ENCODE measurements around the gene TOMM6. TPM values are rescaled to one million over a fixed set of nuclear protein-coding genes. Genes with fewer than 3 reads are reported as not detected.

TOMM6 gene
- total RNA-seq, 1 experiment from 2014 or later = 202 TPM

GRCh38 chr6:41769376-41769775 lies 18.1 kb upstream of the TOMM6 start:
- no peak overlapping the region for H3K27ac Mint-ChIP-seq (ENCODE audit: low read depth, unreplicated experiment)
- CTCF ChIA-PET = interaction anchor here (0.6 to 1.3 kb wide), 5 partner anchors 18 to 167 kb away, joined by 3 to 5 read pairs (median 4); partner anchors contain the start of gene TOMM6
- no peak overlapping the region for H3K4me3 Mint-ChIP-seq (ENCODE audit: unreplicated experiment)
- peaks cover 13% of the 10 kb centered on the region for H3K4me1 Mint-ChIP-seq (ENCODE audit: insufficient read depth, unreplicated experiment)
- TF ChIP-seq CTCF (IDR thresholded peaks at IDR 0.05; ENCODE audit: unreplicated experiment) = no peak
- POLR2A ChIA-PET = interaction anchor here (1.2 to 1.4 kb wide), 2 partner anchors 18 to 46 kb away, joined by 4 to 5 read pairs; partner anchors contain the start of gene TOMM6
- intact Hi-C loops (cut with micrococcal nuclease) = no loop called here
- no TSS peak for BruUV-seq (replicated peaks)
- H3K36me3 Mint-ChIP-seq (ENCODE audit: insufficient read depth, unreplicated experiment) = peaks cover 21% of the 10 kb centered on the region
- no peak for DNase-seq (ENCODE audit: unreplicated experiment)
- H3K9me3 Mint-ChIP-seq (ENCODE audit: unreplicated experiment) = no peaks in the 10 kb centered on the region
- H3K27me3 Mint-ChIP-seq (ENCODE audit: insufficient read depth, unreplicated experiment) = no peaks in the 10 kb centered on the region

GRCh38 chr6:41770381-41771057 lies 17.0 kb upstream of the TOMM6 start:
- no peaks in the 10 kb centered on the region for H3K27me3 Mint-ChIP-seq (ENCODE audit: insufficient read depth, unreplicated experiment)
- DNase-seq (ENCODE audit: unreplicated experiment) = no peak
- no TSS peak for BruUV-seq (replicated peaks)
- H3K36me3 Mint-ChIP-seq (ENCODE audit: insufficient read depth, unreplicated experiment) = peaks cover 24% of the 10 kb centered on the region
- no peaks in the 10 kb centered on the region for H3K9me3 Mint-ChIP-seq (ENCODE audit: unreplicated experiment)
- no peak for TF ChIP-seq CTCF (IDR thresholded peaks at IDR 0.05; ENCODE audit: unreplicated experiment)
- H3K27ac Mint-ChIP-seq (ENCODE audit: low read depth, unreplicated experiment) = no peak overlapping the region
- H3K4me3 Mint-ChIP-seq (ENCODE audit: unreplicated experiment) = no peak overlapping the region
- intact Hi-C loops (cut with micrococcal nuclease) = no loop called here
- peaks cover 13% of the 10 kb centered on the region for H3K4me1 Mint-ChIP-seq (ENCODE audit: insufficient read depth, unreplicated experiment)
- ChIA-PET CTCF (interaction anchor here (0.5 kb wide), 1 partner anchor 167 kb away, joined by 5 read pairs; no protein-coding TSS in a partner anchor), POLR2A (interaction anchor here (1.2 kb wide), 1 partner anchor 17 kb away, joined by 4 read pairs; the partner anchor contains the start of gene TOMM6)

- Mint-ChIP-seq H3K4me3 (ENCODE audit: unreplicated experiment) (no peak overlapping the region), H3K36me3 (ENCODE audit: insufficient read depth, unreplicated experiment) (peaks cover 25% of the 10 kb centered on the region), H3K27ac (ENCODE audit: low read depth, unreplicated experiment) (no peak overlapping the region), H3K4me1 (ENCODE audit: insufficient read depth, unreplicated experiment) (peaks cover 8% of the 10 kb centered on the region), H3K27me3 (ENCODE audit: insufficient read depth, unreplicated experiment) (no peaks in the 10 kb centered on the region), H3K9me3 (ENCODE audit: unreplicated experiment) (no peaks in the 10 kb centered on the region)
- ChIA-PET POLR2A (no interaction called here), CTCF (interaction anchor here (0.5 kb wide), 1 partner anchor 168 kb away, joined by 5 read pairs; no protein-coding TSS in a partner anchor)
- DNase-seq (ENCODE audit: unreplicated experiment) = no peak
- no TSS peak for BruUV-seq (replicated peaks)
- TF ChIP-seq CTCF (IDR thresholded peaks at IDR 0.05; ENCODE audit: unreplicated experiment) = no peak
- intact Hi-C loops (cut with micrococcal nuclease) = no loop called here
These were observed 16.2 kb upstream of the TOMM6 start for GRCh38 chr6:41771058-41771983.

GRCh38 chr6:41774841-41775240 lies 12.7 kb upstream of the TOMM6 start:
- Mint-ChIP-seq H3K9me3 (ENCODE audit: unreplicated experiment) (no peaks in the 10 kb centered on the region), H3K27ac (ENCODE audit: low read depth, unreplicated experiment) (no peak overlapping the region), H3K36me3 (ENCODE audit: insufficient read depth, unreplicated experiment) (peaks cover 37% of the 10 kb centered on the region), H3K4me3 (ENCODE audit: unreplicated experiment) (no peak overlapping the region), H3K27me3 (ENCODE audit: insufficient read depth, unreplicated experiment) (no peaks in the 10 kb centered on the region), H3K4me1 (ENCODE audit: insufficient read depth, unreplicated experiment) (peaks cover 7% of the 10 kb centered on the region)
- no peak for TF ChIP-seq CTCF (IDR thresholded peaks at IDR 0.05; ENCODE audit: unreplicated experiment)
- intact Hi-C loops (cut with micrococcal nuclease) = loop anchor here (5.0 kb wide), 1 partner anchor 93 kb away; no protein-coding TSS in a partner anchor
- no TSS peak for BruUV-seq (replicated peaks)
- ChIA-PET CTCF (interaction anchor here (0.6 to 5.9 kb wide), 13 partner anchors 11 to 1782 kb away, joined by 3 to 48 read pairs (median 8); partner anchors contain the start of genes TFEB and TOMM6), POLR2A (interaction anchor here (0.7 kb wide), 1 partner anchor 447 kb away, joined by 3 read pairs; no protein-coding TSS in a partner anchor)
- no peak for DNase-seq (ENCODE audit: unreplicated experiment)
